ENCODE data around the gene KCNAB1.
"Not testable (repeated sequence)": the region's sequence is repeated elsewhere in the genome, so short reads cannot be mapped to it uniquely, and the experiment has no call there.

Gene KCNAB1

DNA sequence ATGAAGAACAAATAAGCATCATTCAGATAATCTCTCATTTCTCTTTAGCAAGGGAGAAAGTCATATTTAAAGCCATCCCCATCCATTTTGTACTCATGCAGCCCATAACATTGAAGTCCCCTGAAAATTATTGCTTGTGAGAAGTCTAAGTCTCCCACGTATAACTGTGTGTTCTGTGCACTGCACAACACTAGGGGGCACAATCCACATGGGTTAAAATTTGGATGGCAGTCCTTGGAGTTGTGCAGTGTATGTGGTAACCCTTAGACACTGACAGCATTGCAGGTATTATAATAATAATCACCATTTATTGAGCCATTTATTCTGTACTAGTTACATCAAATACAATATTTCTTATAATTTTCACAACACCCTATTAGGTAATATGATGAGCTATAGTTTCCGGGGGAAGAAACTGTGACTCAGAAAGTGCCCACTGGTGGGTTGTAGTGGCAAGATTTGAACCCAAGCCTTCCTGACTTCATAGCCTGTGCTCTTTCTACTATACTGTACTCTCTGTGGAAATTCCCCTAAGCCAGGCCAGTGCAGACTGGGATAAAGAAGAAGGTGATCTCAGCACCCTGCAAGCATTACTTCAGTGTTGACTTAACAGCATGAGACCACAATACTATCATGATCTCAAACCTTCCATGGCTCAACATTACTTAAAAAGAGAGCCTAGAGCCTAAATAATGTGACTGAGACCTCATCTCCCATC is 15.7 kb downstream of the KCNAB1 start:
- in situ Hi-C loops (cut with MboI; ENCODE audit: low sequenced_read_pairs): no loop called here

- in situ Hi-C loops (cut with MboI; ENCODE audit: low sequenced_read_pairs): not testable (repeated sequence)
Observed at GRCh38 chr3:156137397-156137796, 17.0 kb downstream of the KCNAB1 start.

DNA sequence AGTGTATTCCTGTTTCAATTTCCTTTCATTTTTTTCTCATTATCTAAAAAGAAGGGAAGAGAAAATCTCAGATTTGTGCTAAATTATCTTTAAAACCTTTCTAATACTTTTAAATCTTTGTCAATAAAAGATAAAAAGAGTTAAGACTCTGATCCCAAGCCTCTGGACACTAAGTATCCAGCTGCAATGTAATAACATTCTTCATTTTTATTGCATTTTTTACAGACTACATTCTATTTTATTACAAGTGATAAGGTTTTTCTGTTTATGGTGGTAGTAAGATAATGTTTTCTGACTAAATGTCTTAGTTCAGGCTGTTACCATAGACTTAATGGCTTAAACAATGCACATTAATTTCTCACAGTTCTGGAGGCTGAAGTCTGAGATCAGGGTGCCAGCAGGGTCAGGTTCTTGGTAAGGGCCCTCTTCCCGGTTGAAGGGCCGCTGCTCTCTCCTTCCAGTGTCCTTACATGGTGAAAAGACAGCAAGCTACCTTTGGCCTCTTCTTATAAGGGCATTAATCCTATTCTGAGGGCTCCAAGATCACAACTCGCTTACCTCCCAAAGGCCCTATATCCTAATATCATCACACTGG is 19.7 kb downstream of the KCNAB1 start:
- in situ Hi-C loops (cut with MboI; ENCODE audit: low sequenced_read_pairs): no loop called here

- in situ Hi-C loops (cut with MboI; ENCODE audit: low sequenced_read_pairs): no loop called here
Observed at GRCh38 chr3:156142702-156143101, 22.3 kb downstream of the KCNAB1 start.

- in situ Hi-C loops (cut with MboI; ENCODE audit: low sequenced_read_pairs): no loop called here
Observed at GRCh38 chr3:156143136-156143535, 22.8 kb downstream of the KCNAB1 start.

DNA sequence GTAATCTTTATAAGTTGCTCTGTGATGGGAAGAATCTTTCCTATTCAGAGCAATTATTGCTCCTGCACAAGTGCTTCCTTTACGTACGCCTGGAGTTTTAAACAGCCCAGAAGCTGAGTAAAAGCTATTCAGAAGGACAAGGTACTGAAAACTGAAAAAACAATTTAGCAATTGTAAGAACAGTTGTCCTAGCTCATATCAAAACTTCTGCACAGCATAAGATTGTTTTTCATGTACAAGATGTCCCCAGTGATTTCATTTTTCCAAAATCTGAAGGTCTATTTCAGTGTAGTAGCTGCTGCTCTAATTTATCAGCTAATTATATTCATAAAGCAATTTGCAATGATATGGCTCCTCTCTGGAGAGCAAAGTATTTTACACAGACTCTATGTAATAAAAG is 23.7 kb downstream of the KCNAB1 start:
- in situ Hi-C loops (cut with MboI; ENCODE audit: low sequenced_read_pairs): no loop called here

DNA sequence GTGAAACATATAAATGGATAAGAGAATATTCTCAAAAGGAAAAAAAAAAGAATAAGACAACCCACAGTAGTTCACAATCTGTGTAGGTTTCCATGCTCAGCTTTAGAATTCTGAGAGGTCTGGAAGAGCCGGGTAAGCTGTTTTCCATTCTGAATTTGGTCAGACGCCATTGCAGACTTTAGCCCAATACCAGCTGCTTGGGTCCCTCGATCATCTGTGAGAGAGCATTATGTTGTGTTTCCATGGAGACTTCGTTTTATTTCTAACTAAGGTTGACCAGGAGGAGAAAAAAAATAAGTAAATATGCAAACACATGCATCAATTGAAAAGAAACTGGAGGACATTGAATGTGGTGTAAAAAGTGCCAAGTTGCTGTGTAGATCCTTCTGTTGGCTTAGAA is 25.5 kb downstream of the KCNAB1 start:
- in situ Hi-C loops (cut with MboI; ENCODE audit: low sequenced_read_pairs): no loop called here

DNA sequence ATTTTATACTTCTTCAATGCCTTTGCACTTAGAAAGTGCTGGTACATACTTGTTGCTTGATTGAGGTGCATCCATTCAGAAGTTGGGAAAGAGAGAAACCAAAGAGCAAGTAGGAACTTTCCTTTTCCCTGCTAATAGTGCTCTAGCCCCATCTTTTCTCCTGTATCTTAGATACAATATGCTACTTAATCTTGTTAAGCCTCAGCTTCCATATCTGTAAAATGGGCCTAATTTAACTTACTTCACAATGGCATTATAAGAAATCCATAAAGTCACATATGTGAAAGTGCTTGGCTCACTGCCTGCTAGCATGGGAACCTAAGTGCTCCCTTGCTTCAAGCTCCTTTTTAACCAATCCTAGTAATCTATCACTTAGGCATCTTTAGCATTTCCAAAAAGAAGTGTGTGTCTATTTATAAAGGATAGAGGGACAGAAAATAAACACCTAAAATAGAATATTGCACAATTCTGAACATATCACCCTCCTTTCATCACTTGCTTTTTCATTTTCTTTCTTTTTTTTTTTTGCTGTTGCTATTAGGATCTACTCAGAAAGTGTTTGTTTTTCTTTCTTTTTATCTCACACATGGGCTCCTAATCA is 28.1 kb downstream of the KCNAB1 start:
- in situ Hi-C loops (cut with MboI; ENCODE audit: low sequenced_read_pairs): no loop called here

DNA sequence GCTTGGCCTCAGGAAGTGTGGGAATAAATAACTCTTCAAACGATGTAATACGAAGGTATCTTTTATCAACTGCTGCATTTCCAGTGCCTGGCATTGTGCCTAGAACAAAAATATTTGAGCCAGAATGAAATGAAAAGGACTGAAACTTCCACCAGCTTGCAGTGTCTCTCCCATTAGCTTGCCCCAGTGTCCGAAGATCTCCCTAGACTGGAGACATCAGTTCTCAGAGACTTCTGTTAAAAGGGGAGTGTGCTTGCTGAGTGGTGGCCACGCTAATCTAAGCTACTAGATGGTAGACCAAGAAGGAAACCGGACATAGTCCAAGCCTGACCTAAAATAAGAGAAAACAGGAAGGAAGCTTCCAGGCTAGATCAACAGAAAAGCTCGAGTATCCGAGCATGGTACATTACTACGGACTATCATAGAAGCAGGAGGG is 28.6 kb downstream of the KCNAB1 start:
- in situ Hi-C loops (cut with MboI; ENCODE audit: low sequenced_read_pairs): no loop called here

- in situ Hi-C loops (cut with MboI; ENCODE audit: low sequenced_read_pairs): loop anchor here (25.0 kb wide), 3 partner anchors 237 to 937 kb away; no protein-coding TSS in a partner anchor
Observed at GRCh38 chr3:156149876-156150275, 29.5 kb downstream of the KCNAB1 start.

- in situ Hi-C loops (cut with MboI; ENCODE audit: low sequenced_read_pairs): loop anchor here (25.0 kb wide), 3 partner anchors 237 to 937 kb away; no protein-coding TSS in a partner anchor
Observed at GRCh38 chr3:156150434-156151066, 30.2 kb downstream of the KCNAB1 start.

DNA sequence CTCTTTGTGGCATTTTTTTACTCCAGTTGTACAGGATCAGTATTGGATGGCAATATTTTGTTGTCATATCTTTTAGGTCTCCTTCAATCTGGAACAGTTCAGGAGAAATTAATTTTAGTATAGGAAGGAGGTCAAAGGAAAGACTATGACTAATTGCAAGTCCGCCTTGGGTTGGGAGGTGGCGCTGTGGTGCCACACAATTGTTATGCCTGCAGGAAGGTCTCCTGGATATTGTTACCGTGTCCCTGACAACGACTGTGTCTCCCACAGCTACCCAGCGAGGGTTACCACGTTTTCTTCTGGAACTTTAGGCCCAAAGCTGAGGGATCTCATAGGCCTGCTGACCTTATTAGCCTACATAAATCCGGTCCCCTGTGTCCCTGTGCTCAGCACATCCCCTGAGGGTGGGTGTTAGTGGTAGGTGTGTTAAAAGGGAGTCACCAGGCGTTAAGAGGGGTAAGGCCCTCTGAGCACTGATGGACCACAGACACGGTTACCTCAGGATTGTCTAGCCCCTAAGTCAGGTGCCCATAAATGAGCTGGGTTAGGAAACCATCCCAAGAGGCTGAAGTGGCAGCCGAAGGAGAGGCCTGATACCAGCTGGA is 31.5 kb downstream of the KCNAB1 start:
- in situ Hi-C loops (cut with MboI; ENCODE audit: low sequenced_read_pairs): loop anchor here (25.0 kb wide), 3 partner anchors 235 to 935 kb away; no protein-coding TSS in a partner anchor

DNA sequence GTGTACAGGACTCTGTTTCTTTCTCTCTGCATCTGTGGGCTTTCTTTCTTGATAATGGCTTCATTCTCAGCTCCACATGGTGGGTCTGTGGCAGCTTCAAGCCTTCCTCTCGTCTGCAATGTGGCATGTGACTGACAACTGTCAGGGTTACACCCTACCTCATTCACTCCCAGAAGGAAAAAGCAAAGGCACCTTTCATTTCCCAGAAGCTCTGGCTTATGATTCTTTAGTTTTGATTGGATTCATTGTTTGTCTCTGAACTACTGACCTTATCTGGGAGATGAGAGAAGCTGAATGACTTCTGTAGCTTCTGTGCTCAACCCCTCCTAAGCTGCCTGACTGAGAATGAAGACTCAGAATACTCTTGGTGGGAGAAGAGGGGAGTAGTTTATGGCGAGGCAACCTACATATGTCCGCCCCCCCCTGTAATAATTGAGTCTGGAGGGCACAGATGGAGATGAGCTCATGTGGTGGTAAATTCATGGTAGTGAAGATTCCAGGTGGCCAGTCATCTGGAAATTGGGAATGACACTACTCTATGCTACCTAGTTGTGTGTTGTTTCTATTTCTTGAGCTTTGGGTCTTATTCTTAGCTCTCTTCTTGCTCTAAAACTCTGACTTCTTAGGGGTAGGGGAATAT is 38.4 kb downstream of the KCNAB1 start:
- in situ Hi-C loops (cut with MboI; ENCODE audit: low sequenced_read_pairs): loop anchor here (25.0 kb wide), 3 partner anchors 229 to 929 kb away; no protein-coding TSS in a partner anchor

- in situ Hi-C loops (cut with MboI; ENCODE audit: low sequenced_read_pairs): loop anchor here (25.0 kb wide), 3 partner anchors 227 to 927 kb away; no protein-coding TSS in a partner anchor
Observed at GRCh38 chr3:156160647-156161046, 40.3 kb downstream of the KCNAB1 start.

GRCh38 chr3:156161172-156161571 is 40.8 kb downstream of the KCNAB1 start:
- in situ Hi-C loops (cut with MboI; ENCODE audit: low sequenced_read_pairs): loop anchor here (25.0 kb wide), 3 partner anchors 226 to 926 kb away; no protein-coding TSS in a partner anchor

DNA sequence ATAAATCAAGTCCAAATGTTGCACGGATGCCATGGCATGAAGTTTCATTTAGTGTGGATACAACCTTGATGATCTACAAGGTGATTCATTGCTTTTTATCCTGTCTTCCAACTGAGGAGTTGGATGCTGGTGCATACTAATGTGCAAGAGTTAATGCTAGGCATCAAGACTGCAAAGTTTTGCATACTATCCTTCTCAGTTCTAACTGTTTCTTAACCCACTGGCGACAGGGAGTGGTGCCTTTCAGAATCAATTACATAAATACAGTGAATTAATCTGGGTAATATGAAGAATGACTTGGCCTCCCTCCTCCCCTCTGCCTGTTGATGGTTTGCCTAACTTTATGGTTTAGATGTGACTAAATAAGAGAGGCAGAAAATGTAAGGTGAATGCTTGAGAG is 43.5 kb downstream of the KCNAB1 start:
- in situ Hi-C loops (cut with MboI; ENCODE audit: low sequenced_read_pairs): loop anchor here (25.0 kb wide), 3 partner anchors 223 to 923 kb away; no protein-coding TSS in a partner anchor

DNA sequence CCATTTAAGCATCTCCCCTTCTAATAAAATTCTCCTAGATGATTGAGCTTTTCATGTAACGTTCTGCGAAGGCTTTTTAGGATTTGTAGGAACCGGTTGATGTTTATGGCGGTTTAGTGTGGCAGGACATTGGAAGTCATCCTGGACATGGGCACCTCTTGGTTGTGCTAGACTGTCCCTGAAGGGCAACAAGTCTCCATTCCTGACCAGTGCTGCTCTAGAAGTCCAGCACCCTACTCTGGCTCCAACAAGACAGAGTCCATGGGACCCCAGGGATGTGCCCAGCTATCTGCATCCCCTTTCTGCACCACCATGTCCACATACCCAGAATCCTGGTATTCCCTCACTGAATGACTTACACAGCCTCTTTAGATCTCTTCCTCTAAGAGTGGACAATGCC is 46.4 kb downstream of the KCNAB1 start:
- in situ Hi-C loops (cut with MboI; ENCODE audit: low sequenced_read_pairs): loop anchor here (25.0 kb wide), 3 partner anchors 220 to 920 kb away; no protein-coding TSS in a partner anchor

- in situ Hi-C loops (cut with MboI; ENCODE audit: low sequenced_read_pairs): loop anchor here (25.0 kb wide), 3 partner anchors 217 to 917 kb away; no protein-coding TSS in a partner anchor
Observed at GRCh38 chr3:156170571-156170970, 50.2 kb downstream of the KCNAB1 start.

DNA sequence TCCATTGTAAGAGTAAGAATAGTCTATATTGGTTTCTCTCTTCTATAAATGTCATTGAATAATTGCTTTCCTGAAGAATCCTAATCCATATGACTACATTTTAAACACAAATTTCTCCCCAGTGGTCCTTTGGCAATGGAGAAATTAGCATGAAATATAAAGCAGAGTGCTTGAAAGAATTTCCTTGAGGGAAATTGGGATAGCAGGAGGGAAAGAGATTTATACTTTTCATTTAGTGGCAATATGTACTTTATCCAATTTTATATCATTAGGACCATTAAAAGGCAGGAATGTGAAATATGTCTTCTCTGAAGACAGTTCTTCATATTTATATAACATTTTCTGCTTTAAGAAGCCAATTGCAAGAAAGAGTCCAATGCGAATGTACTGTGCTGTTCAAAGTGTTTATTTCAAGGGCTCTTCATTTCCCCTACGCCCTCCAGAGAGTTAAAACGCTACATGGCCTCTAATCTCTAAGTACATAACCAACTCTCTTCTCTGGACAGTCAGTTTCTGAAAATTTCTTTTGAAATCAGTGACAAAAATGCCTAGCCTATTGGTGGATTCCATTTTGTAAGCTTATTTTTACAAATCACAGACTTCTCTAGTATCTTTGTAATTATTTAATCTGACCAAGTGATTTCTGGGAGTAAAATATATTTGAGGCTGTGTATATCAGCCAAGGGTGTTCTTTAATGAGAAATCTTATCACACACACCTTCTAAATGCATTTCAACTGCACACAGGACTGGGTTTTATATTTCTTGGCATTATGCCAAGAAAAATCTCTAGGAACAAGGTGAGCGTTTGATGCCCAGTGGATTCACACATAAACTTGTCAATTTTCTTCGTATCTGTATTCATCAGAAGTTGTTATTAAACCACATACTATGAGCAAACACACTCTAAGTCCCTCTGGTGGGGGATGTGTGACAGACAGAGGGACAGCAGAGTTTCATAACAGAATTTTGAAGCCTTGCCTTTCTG is 51.2 kb downstream of the KCNAB1 start:
- in situ Hi-C loops (cut with MboI; ENCODE audit: low sequenced_read_pairs): loop anchor here (25.0 kb wide), 3 partner anchors 216 to 916 kb away; no protein-coding TSS in a partner anchor
